DMS153 treated with DMSO at 0.1 percent for 48 hours (cell line): Measurements from ENCODE around the gene RABGGTA.
"Not testable (repeated sequence)": the region's sequence is repeated elsewhere in the genome, so short reads cannot be mapped to it uniquely, and the experiment has no call there.

Experiments
- DNase-seq: peaks from one replicate; lab custom pipeline; 2025; ENCODE audit not compliant: unreplicated experiment; lab: John Stamatoyannopoulos, UW

Gene RABGGTA

GRCh38 chr14:24219521-24219920, 51.9 kb downstream of the RABGGTA start:
- no peak for DNase-seq

GRCh38 chr14:24219080-24219479, 52.3 kb downstream of the RABGGTA start:
- DNase-seq, result no peak

GRCh38 chr14:24216876-24217275, 54.5 kb downstream of the RABGGTA start:
- DNase-seq, result not testable (repeated sequence)

GRCh38 chr14:24216345-24216699, 55.1 kb downstream of the RABGGTA start:
- no peak for DNase-seq
